PFSK-1 (cell line): ENCODE results near the gene KDM4C.

Source experiments
- FOXP2 ChIP-seq: optimal IDR thresholded peaks from 2 replicates; pipeline ENCODE3; 2011; ENCODE audit warnings: borderline replicate concordance, control low read depth, inconsistent platforms; ENCODE audit not compliant: insufficient read depth; ENCODE audit errors: extremely low read length, extremely low read depth
- POLR2AphosphoS5 ChIP-seq: IDR thresholded peaks from 2 replicates; pipeline ENCODE4 v1.6.1; 2012; ENCODE audit warnings: low read depth, mild to moderate bottlenecking, control low read depth, low read length, moderate library complexity
- SIN3A ChIP-seq: IDR thresholded peaks from 2 replicates; pipeline ENCODE4 v1.6.1; 2012; ENCODE audit warnings: mild to moderate bottlenecking, low read length, moderate library complexity, borderline replicate concordance; ENCODE audit not compliant: insufficient read depth
- TAF1 ChIP-seq: IDR thresholded peaks from 2 replicates; pipeline ENCODE4 v1.6.1; 2012; ENCODE audit warnings: low read length, control low read depth, borderline replicate concordance; ENCODE audit not compliant: insufficient read depth
- TF ChIP-seq, protein P1 (sequence below), 2 experiments: IDR thresholded peaks; 2 replicates each; pipeline versions ENCODE4 v1.6.1 to v1.8.0; 2011 to 2012; ENCODE audit warnings: low read depth in 2 of 2, low read length in 2 of 2, control low read depth in 1 of 2, inconsistent platforms in 1 of 2, mild to moderate bottlenecking in 1 of 2, moderate library complexity in 1 of 2; ENCODE audit not compliant: insufficient read depth in 1 of 2

DNA sequence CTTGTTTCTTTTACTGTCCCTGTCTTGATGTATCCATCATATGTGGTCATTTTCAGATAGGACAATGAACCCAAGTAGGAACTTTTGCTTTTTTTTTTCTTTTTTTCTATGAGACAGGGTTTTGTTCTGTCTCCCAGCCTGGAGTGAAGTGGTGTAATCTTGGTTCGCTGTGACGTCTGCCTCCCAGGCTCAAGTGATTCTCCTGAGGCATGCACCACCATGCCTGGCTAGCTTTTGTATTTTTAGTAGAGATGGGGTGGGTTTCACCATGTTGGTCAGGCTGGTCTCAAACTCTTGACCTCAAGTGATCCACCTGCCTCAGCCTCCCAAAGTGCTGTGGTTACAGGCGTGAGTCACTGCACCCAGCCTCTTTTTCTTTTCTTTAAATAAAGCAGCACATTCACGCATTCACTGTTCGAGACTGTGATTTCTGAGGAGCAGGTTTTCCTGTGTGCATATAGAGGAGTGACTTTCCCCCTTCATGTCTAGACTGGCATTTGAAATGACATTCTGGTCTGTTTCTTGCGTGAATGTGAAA is 448.5 kb downstream of the KDM4C start:
- TF ChIP-seq TAF1: no peak
- TF ChIP-seq SIN3A: no peak
- TF ChIP-seq, protein P1, sequence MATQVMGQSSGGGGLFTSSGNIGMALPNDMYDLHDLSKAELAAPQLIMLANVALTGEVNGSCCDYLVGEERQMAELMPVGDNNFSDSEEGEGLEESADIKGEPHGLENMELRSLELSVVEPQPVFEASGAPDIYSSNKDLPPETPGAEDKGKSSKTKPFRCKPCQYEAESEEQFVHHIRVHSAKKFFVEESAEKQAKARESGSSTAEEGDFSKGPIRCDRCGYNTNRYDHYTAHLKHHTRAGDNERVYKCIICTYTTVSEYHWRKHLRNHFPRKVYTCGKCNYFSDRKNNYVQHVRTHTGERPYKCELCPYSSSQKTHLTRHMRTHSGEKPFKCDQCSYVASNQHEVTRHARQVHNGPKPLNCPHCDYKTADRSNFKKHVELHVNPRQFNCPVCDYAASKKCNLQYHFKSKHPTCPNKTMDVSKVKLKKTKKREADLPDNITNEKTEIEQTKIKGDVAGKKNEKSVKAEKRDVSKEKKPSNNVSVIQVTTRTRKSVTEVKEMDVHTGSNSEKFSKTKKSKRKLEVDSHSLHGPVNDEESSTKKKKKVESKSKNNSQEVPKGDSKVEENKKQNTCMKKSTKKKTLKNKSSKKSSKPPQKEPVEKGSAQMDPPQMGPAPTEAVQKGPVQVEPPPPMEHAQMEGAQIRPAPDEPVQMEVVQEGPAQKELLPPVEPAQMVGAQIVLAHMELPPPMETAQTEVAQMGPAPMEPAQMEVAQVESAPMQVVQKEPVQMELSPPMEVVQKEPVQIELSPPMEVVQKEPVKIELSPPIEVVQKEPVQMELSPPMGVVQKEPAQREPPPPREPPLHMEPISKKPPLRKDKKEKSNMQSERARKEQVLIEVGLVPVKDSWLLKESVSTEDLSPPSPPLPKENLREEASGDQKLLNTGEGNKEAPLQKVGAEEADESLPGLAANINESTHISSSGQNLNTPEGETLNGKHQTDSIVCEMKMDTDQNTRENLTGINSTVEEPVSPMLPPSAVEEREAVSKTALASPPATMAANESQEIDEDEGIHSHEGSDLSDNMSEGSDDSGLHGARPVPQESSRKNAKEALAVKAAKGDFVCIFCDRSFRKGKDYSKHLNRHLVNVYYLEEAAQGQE (IDR thresholded peaks at IDR 0.05; ENCODE audit: insufficient read depth in 1 of 2, low read depth in 2 of 2, low read length in 2 of 2): no peak
- TF ChIP-seq POLR2AphosphoS5: no peak
- no peak for TF ChIP-seq FOXP2
